CD14-positive monocyte (primary cell): Measurements from ENCODE around the gene HMX3. TPM values are rescaled to one million over a fixed set of nuclear protein-coding genes. Genes with fewer than 3 reads are reported as not detected.

Source experiments
- DNase-seq, 3 donors: peaks; one replicate each; pipeline ENCODE4 v3.0.0-alpha.2; 2011 to 2022
- H2AFZ ChIP-seq: 2 replicates; pipeline ENCODE4 v1.6.0; 2012; ENCODE audit warnings: mild to moderate bottlenecking, low read depth, low read length, inconsistent platforms; ENCODE audit not compliant: insufficient read depth, poor library complexity, severe bottlenecking
- H3K27ac ChIP-seq, 2 donors: 1 replicate in 1 of 2; 2 replicates in 1 of 2; pipeline ENCODE4 v1.5.1; 2012 to 2013; ENCODE audit warnings: low read length in 2 of 2, control low read depth in 1 of 2, inconsistent platforms in 1 of 2, low read depth in 1 of 2, mild to moderate bottlenecking in 1 of 2
- H3K27me3 ChIP-seq, 2 donors: one replicate each; pipeline versions ENCODE4 v1.6.0 to v1.6.1; 2011 to 2013; ENCODE audit warnings: low read length in 2 of 2; ENCODE audit not compliant: control insufficient read depth in 2 of 2, insufficient read depth in 2 of 2
- H3K36me3 ChIP-seq, 2 donors: replicated peaks in 1 of 2; 1 replicate in 1 of 2; 2 replicates in 1 of 2; pipeline versions ENCODE4 v1.5.1 to v1.6.1; 2012 to 2013; ENCODE audit warnings: low read length in 2 of 2, control low read depth in 1 of 2, inconsistent platforms in 1 of 2, mild to moderate bottlenecking in 1 of 2; ENCODE audit not compliant: insufficient read depth in 2 of 2, control insufficient read depth in 1 of 2
- H3K4me1 ChIP-seq, 2 donors: 1 replicate in 1 of 2; 2 replicates in 1 of 2; pipeline versions ENCODE4 v1.5.1 to v1.6.1; 2012 to 2013; ENCODE audit warnings: low read length in 2 of 2, control low read depth in 1 of 2, inconsistent platforms in 1 of 2, mild to moderate bottlenecking in 1 of 2, moderate library complexity in 1 of 2; ENCODE audit not compliant: insufficient read depth in 2 of 2, control insufficient read depth in 1 of 2
- H3K4me2 ChIP-seq: replicated peaks from 2 replicates; pipeline ENCODE3; 2012; ENCODE audit warnings: low read length, moderate library complexity, mild to moderate bottlenecking; ENCODE audit not compliant: poor library complexity, severe bottlenecking; ENCODE audit errors: extremely low read depth
- H3K4me3 ChIP-seq, 3 experiments: fragments of 200-600 bp in 1 of 3; sonication (generic) in 1 of 3; replicated peaks in 1 of 3; 1 replicate in 2 of 3; 2 replicates in 1 of 3; pipeline ENCODE4 v1.5.1; 2011 to 2013; ENCODE audit warnings: low read length in 3 of 3, mild to moderate bottlenecking in 3 of 3, control low read depth in 2 of 3, low read depth in 2 of 3, inconsistent platforms in 1 of 3, moderate library complexity in 1 of 3
- H3K79me2 ChIP-seq: 2 replicates; pipeline ENCODE4 v1.6.0; 2012; ENCODE audit warnings: mild to moderate bottlenecking, control low read depth, inconsistent platforms, low read length, moderate library complexity; ENCODE audit not compliant: insufficient read depth
- H3K9ac ChIP-seq: 2 replicates; pipeline ENCODE4 v1.6.0; 2017; ENCODE audit warnings: low read length, mild to moderate bottlenecking; ENCODE audit not compliant: insufficient read depth, poor library complexity, severe bottlenecking
- H3K9me3 ChIP-seq, 2 donors: replicated peaks in 1 of 2; 1 replicate in 1 of 2; 2 replicates in 1 of 2; pipeline versions ENCODE4 v1.5.1 to v1.6.1; 2012 to 2013; ENCODE audit warnings: low read length in 2 of 2, control low read depth in 1 of 2; ENCODE audit not compliant: control insufficient read depth in 1 of 2, insufficient read depth in 1 of 2
- H4K20me1 ChIP-seq: 2 replicates; pipeline ENCODE4 v1.6.0; 2012; ENCODE audit warnings: mild to moderate bottlenecking, low read length, control low read depth, moderate library complexity; ENCODE audit not compliant: insufficient read depth
- H3K27ac Mint-ChIP-seq, 7 donors: one replicate each; pipeline ENCODE4 v1.8.0; 2020; ENCODE audit warnings: mild to moderate bottlenecking in 7 of 7, mixed read lengths in 7 of 7, moderate library complexity in 6 of 7, inconsistent platforms in 2 of 7
- H3K27me3 Mint-ChIP-seq, 3 donors: one replicate each; pipeline ENCODE4 v1.8.0; 2021 to 2022; ENCODE audit warnings: low read depth in 3 of 3, mild to moderate bottlenecking in 3 of 3, mixed read lengths in 3 of 3, moderate library complexity in 3 of 3, inconsistent platforms in 1 of 3
- H3K36me3 Mint-ChIP-seq, 2 donors: one replicate each; pipeline ENCODE4 v1.8.0; 2020; ENCODE audit warnings: mixed read lengths in 2 of 2, inconsistent platforms in 1 of 2, mild to moderate bottlenecking in 1 of 2
- H3K4me1 Mint-ChIP-seq: one replicate; pipeline ENCODE4 v1.8.0; 2020; ENCODE audit warnings: mild to moderate bottlenecking, mixed read lengths
- H3K4me3 Mint-ChIP-seq, 2 donors: one replicate each; pipeline ENCODE4 v1.8.0; 2020; ENCODE audit warnings: mild to moderate bottlenecking in 2 of 2, mixed read lengths in 2 of 2, moderate library complexity in 1 of 2
- H3K9me3 Mint-ChIP-seq, 7 donors: one replicate each; pipeline ENCODE4 v1.8.0; 2020 to 2022; ENCODE audit warnings: mixed read lengths in 7 of 7, mild to moderate bottlenecking in 6 of 7, moderate library complexity in 6 of 7, inconsistent platforms in 2 of 7
- CTCF ChIP-seq: fragments of 200-600 bp; IDR thresholded peaks from one replicate; pipeline ENCODE4 v1.8.0; 2022; ENCODE audit warnings: antibody characterized with exemption, mild to moderate bottlenecking
- WGBS: methylation state at CpG from one replicate; pipeline ENCODE4 v1.1.5; 2013; ENCODE audit warnings: missing lambda C conversion rate; ENCODE audit not compliant: insufficient coverage; 5-methylcytosine and 5-hydroxymethylcytosine counted together
- intact Hi-C, 2 donors: fragments of 100-400 bp; cut with micrococcal nuclease; formaldehyde crosslinking; loops; one replicate each; pipeline versions ENCODE4 v1.15.0 to v1.15.1; 2023
- polyA plus RNA-seq, 3 donors: library from polyadenylated mRNA; depleted of rRNA in 1 of 3; unstranded in 2 of 3; stranded (reverse) in 1 of 3; fragments of 300-500 nt in 2 of 3; fragments of >200 nt in 1 of 3; fragmentation: Illumina TruSeq in 2 of 3; gene quantifications; 1 replicate in 2 of 3; 2 replicates in 1 of 3; pipeline ENCODE4 v1.2.3, GENCODE V29; 2012 to 2021

HMX3 gene
- polyA plus RNA-seq, 3 donors, result not detected

DNA sequence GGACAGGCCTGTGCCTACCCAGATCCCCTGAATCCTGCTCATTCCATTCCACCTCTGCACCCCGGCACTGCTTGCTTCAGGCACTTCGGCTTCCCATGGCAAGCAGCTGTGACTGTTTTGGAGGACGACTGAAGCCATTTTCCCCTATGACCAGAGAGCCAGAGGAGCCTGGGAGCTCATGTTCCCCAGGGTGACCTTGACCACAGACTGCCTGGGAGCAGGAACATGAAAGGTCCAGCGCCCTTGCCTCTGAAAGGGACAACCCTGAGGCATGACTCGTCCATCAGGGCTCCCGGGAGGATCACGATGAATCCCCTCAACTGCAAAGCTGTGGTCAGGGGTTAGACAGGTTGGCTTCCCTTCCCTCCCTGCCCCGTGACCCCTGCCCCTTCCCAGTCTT lies 16.7 kb upstream of the HMX3 start:
- H3K9ac ChIP-seq, result no peak overlapping the region
- peaks cover 6 to 34% of the 10 kb centered on the region in 2 donors for H3K27me3 ChIP-seq
- Mint-ChIP-seq H3K4me3 (no peak overlapping the region), H3K27me3 (peaks cover 28 to 50% (median 48%) of the 10 kb centered on the region in 3 donors), H3K4me1 (no peaks in the 10 kb centered on the region), H3K9me3 (peaks cover 0 to 4% (median 0%) of the 10 kb centered on the region in 7 donors), H3K27ac (no peak overlapping the region), H3K36me3 (no peaks in the 10 kb centered on the region)
- no peaks in the 10 kb centered on the region for H4K20me1 ChIP-seq
- no peak overlapping the region for H2AFZ ChIP-seq
- no peak overlapping the region for H3K4me3 ChIP-seq
- no peaks in the 10 kb centered on the region for H3K79me2 ChIP-seq
- intact Hi-C loops, result no loop called here
- DNase-seq, result no peak
- H3K36me3 ChIP-seq, result no peaks in the 10 kb centered on the region
- no peaks in the 10 kb centered on the region for H3K4me1 ChIP-seq
- no peak for TF ChIP-seq CTCF
- no peak overlapping the region for H3K27ac ChIP-seq
- no peak overlapping the region for H3K4me2 ChIP-seq
- no peaks in the 10 kb centered on the region for H3K9me3 ChIP-seq
- WGBS, result 89% methylated on average over 8 of the region's 8 CpGs

DNA sequence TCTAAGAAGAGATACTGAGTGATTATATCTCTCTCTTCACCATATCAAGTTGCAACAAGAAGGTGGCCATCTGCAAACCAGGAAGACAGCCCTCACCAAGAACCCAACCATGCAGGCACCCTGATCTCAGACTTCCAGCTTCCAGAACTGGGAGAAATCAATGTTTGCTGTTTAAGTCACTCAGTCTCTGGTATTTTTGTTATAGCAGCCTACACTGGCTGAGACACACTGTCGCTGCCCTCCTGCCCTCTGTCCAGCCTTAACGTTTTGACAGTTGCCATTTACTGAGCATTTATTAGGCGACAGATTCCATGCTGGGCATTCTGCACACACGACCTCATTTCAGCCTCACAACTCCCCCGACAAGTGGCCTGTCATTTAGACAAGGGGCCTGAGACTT lies 9.5 kb upstream of the HMX3 start:
- no peak for DNase-seq
- 82% methylated on average over 3 of the region's 5 CpGs for WGBS
- H3K4me1 Mint-ChIP-seq, result peaks cover 4% of the 10 kb centered on the region
- Histone ChIP-seq H3K9me3 (peaks cover 0 to 4% of the 10 kb centered on the region in 2 donors), H4K20me1 (no peaks in the 10 kb centered on the region), H3K27ac (no peak overlapping the region), H3K4me2 (no peak overlapping the region), H3K9ac (no peak overlapping the region), H3K36me3 (no peaks in the 10 kb centered on the region), H3K79me2 (no peaks in the 10 kb centered on the region), H3K27me3 (peaks cover 43 to 64% of the 10 kb centered on the region in 2 donors), H3K4me1 (no peaks in the 10 kb centered on the region), H3K4me3 (no peak overlapping the region), H2AFZ (no peak overlapping the region)
- peaks cover 0 to 7% (median 0%) of the 10 kb centered on the region in 7 donors for H3K9me3 Mint-ChIP-seq
- no peaks in the 10 kb centered on the region for H3K36me3 Mint-ChIP-seq
- TF ChIP-seq CTCF, result no peak
- no peak overlapping the region for H3K4me3 Mint-ChIP-seq
- H3K27me3 Mint-ChIP-seq, result peaks cover 31 to 59% (median 57%) of the 10 kb centered on the region in 3 donors
- H3K27ac Mint-ChIP-seq, result no peak overlapping the region
- intact Hi-C loops, result no loop called here
